ENCODE results near the gene CACNG6.

The CACNG6 gene

DNA sequence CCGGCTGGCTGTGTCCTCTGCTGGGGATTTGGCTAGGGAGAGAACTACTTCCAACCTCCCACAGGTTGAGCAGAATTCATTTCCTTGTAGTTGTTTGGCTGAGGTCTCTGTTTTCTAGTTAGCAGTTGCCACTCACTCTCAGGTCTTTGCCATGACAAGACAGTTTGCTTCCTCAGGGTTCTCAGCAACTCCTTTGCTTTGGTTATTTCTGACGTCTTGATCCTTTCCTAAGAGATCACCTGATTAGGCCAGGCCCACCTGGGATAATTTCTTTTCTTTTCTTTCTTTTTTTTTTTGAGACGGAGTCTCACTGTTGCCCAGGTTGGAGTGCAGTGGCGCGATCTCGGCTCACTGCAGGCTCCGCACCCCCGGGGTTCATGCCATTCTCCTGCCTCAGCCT is 38.1 kb upstream of the CACNG6 start:
- Histone ChIP-seq H3K27me3 (ENCODE audit: insufficient read depth, low read length) (peaks cover 18% of the 10 kb centered on the region), H3K4me1 (ENCODE audit: control insufficient read depth, insufficient read depth, low read length, unreplicated experiment) (peaks cover 2% of the 10 kb centered on the region), H2AFZ (ENCODE audit: low read length, unreplicated experiment) (no peak overlapping the region), H3K27ac (ENCODE audit: low read depth, low read length) (no peak overlapping the region), H3K4me3 (ENCODE audit: low read depth, low read length) (no peak overlapping the region), H3K79me2 (ENCODE audit: control insufficient read depth, insufficient read depth, low read length, unreplicated experiment) (no peaks in the 10 kb centered on the region), H3K36me3 (ENCODE audit: insufficient read depth, low read length) (no peaks in the 10 kb centered on the region)

GRCh38 chr19:53957448-53958167 is 33.8 kb upstream of the CACNG6 start:
- Histone ChIP-seq H3K36me3 (ENCODE audit: insufficient read depth, low read length) (no peaks in the 10 kb centered on the region), H3K4me3 (ENCODE audit: low read depth, low read length) (no peak overlapping the region), H3K27me3 (ENCODE audit: insufficient read depth, low read length) (peaks cover 22% of the 10 kb centered on the region), H3K79me2 (ENCODE audit: control insufficient read depth, insufficient read depth, low read length, unreplicated experiment) (peaks cover 3% of the 10 kb centered on the region), H3K27ac (ENCODE audit: low read depth, low read length) (no peak overlapping the region), H2AFZ (ENCODE audit: low read length, unreplicated experiment) (no peak overlapping the region), H3K4me1 (ENCODE audit: control insufficient read depth, insufficient read depth, low read length, unreplicated experiment) (peaks cover 6% of the 10 kb centered on the region)

DNA sequence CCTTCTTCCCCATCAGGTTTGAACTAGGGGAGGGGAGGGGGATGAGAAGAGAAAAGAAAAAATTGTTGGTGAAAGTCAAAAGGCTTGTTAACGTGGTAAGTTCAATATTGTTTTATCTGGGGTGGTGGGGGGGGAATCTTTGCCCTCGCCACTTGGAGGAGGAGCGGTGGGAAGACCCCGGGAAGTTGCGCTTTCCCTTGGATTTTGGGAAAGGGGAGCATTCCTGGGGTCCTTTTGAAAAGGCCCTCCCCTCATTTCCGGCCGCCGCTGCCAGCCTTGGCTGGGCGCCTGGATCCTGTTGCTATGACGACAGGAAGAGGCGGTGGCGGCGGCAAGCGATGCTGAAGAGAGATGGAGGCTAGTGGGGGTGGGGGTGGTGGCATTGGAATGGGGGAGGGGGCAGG is 33.3 kb upstream of the CACNG6 start:
- no peak overlapping the region for H3K27ac ChIP-seq (ENCODE audit: low read depth, low read length)
- H3K27me3 ChIP-seq (ENCODE audit: insufficient read depth, low read length), result peaks cover 22% of the 10 kb centered on the region
- no peak overlapping the region for H3K4me3 ChIP-seq (ENCODE audit: low read depth, low read length)

GRCh38 chr19:53958823-53959757 is 32.3 kb upstream of the CACNG6 start:
- H3K36me3 ChIP-seq (ENCODE audit: insufficient read depth, low read length), result no peaks in the 10 kb centered on the region
- H3K79me2 ChIP-seq (ENCODE audit: control insufficient read depth, insufficient read depth, low read length, unreplicated experiment), result peaks cover 3% of the 10 kb centered on the region
- H3K27me3 ChIP-seq (ENCODE audit: insufficient read depth, low read length), result peaks cover 22% of the 10 kb centered on the region
- H3K4me3 ChIP-seq (ENCODE audit: low read depth, low read length), result peak overlapping the region; percentile 69
- no peak overlapping the region for H2AFZ ChIP-seq (ENCODE audit: low read length, unreplicated experiment)
- no peak overlapping the region for H3K27ac ChIP-seq (ENCODE audit: low read depth, low read length)
- peaks cover 6% of the 10 kb centered on the region for H3K4me1 ChIP-seq (ENCODE audit: control insufficient read depth, insufficient read depth, low read length, unreplicated experiment)

More for the DNA sequence above, 33.3 kb upstream of the CACNG6 start:
- Histone ChIP-seq H3K4me1 (ENCODE audit: control insufficient read depth, insufficient read depth, low read length, unreplicated experiment) (peaks cover 6% of the 10 kb centered on the region), H3K36me3 (ENCODE audit: insufficient read depth, low read length) (no peaks in the 10 kb centered on the region), H3K79me2 (ENCODE audit: control insufficient read depth, insufficient read depth, low read length, unreplicated experiment) (peaks cover 3% of the 10 kb centered on the region), H2AFZ (ENCODE audit: low read length, unreplicated experiment) (no peak overlapping the region)

GRCh38 chr19:53960187-53960586 is 31.2 kb upstream of the CACNG6 start:
- H3K27ac ChIP-seq (ENCODE audit: low read depth, low read length), result peak overlapping the region; percentile 21; the same call in 1 of the 2 replicates
- no peak overlapping the region for H2AFZ ChIP-seq (ENCODE audit: low read length, unreplicated experiment)
- peaks cover 22% of the 10 kb centered on the region for H3K27me3 ChIP-seq (ENCODE audit: insufficient read depth, low read length)
- peaks cover 6% of the 10 kb centered on the region for H3K4me1 ChIP-seq (ENCODE audit: control insufficient read depth, insufficient read depth, low read length, unreplicated experiment)
- H3K36me3 ChIP-seq (ENCODE audit: insufficient read depth, low read length), result no peaks in the 10 kb centered on the region
- peak overlapping the region; percentile 69 for H3K4me3 ChIP-seq (ENCODE audit: low read depth, low read length)
- H3K79me2 ChIP-seq (ENCODE audit: control insufficient read depth, insufficient read depth, low read length, unreplicated experiment), result peaks cover 3% of the 10 kb centered on the region

- peak overlapping the region; percentile 69 for H3K4me3 ChIP-seq (ENCODE audit: low read depth, low read length)
- H3K4me1 ChIP-seq (ENCODE audit: control insufficient read depth, insufficient read depth, low read length, unreplicated experiment), result peaks cover 6% of the 10 kb centered on the region
- H2AFZ ChIP-seq (ENCODE audit: low read length, unreplicated experiment), result no peak overlapping the region
- peaks cover 3% of the 10 kb centered on the region for H3K79me2 ChIP-seq (ENCODE audit: control insufficient read depth, insufficient read depth, low read length, unreplicated experiment)
- no peaks in the 10 kb centered on the region for H3K36me3 ChIP-seq (ENCODE audit: insufficient read depth, low read length)
- H3K27ac ChIP-seq (ENCODE audit: low read depth, low read length), result peak overlapping the region; percentile 21; the same call in 1 of the 2 replicates
- H3K27me3 ChIP-seq (ENCODE audit: insufficient read depth, low read length), result peaks cover 22% of the 10 kb centered on the region
Observed at GRCh38 chr19:53960886-53961285, 30.6 kb upstream of the CACNG6 start.

- peak overlapping the region; percentile 69 for H3K4me3 ChIP-seq (ENCODE audit: low read depth, low read length)
- H3K27me3 ChIP-seq (ENCODE audit: insufficient read depth, low read length), result peaks cover 22% of the 10 kb centered on the region
Observed at GRCh38 chr19:53961523-53962356, 29.7 kb upstream of the CACNG6 start.

DNA sequence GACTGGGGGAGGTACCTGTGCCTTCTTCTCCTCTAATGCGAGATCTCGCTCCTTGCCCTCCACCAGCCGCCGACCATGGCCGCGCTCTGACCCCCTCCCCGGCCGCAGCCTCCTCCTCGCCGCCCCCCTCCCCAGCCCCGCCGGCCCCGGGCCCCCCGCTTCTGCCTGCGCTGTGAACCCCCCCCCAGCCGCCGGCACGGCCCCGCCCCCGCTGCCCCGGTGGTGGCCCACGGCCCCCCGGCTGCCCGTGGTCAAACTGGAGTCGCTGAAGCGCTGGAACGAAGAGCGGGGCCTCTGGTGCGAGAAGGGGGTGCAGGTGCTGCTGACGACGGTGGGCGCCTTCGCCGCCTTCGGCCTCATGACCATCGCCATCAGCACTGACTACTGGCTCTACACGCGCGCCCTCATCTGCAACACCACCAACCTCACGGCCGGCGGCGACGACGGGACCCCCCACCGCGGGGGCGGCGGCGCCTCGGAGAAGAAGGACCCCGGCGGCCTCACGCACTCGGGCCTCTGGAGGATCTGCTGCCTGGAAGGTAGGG is 28.5 kb upstream of the CACNG6 start, which contains the start of gene CACNG8:
TSS of gene CACNG8 (plus strand) at position 51 of the 545 bp plus-strand sequence.
- H3K36me3 ChIP-seq (ENCODE audit: insufficient read depth, low read length), result no peaks in the 10 kb centered on the region
- peaks cover 13% of the 10 kb centered on the region for H3K27me3 ChIP-seq (ENCODE audit: insufficient read depth, low read length)
- H3K4me1 ChIP-seq (ENCODE audit: control insufficient read depth, insufficient read depth, low read length, unreplicated experiment), result peaks cover 4% of the 10 kb centered on the region
- peak within 1 kb of the TSS; percentile 69 for H3K4me3 ChIP-seq (ENCODE audit: low read depth, low read length)
- peak within 1 kb of the TSS; percentile 57 for H2AFZ ChIP-seq (ENCODE audit: low read length, unreplicated experiment)
- no peak within 1 kb of the TSS for H3K27ac ChIP-seq (ENCODE audit: low read depth, low read length)
- peaks cover 3% of the 10 kb centered on the region for H3K79me2 ChIP-seq (ENCODE audit: control insufficient read depth, insufficient read depth, low read length, unreplicated experiment)

More at GRCh38 chr19:53961523-53962356, 29.7 kb upstream of the CACNG6 start:
- H3K4me1 ChIP-seq (ENCODE audit: control insufficient read depth, insufficient read depth, low read length, unreplicated experiment), result peaks cover 6% of the 10 kb centered on the region
- H3K36me3 ChIP-seq (ENCODE audit: insufficient read depth, low read length), result no peaks in the 10 kb centered on the region
- H3K79me2 ChIP-seq (ENCODE audit: control insufficient read depth, insufficient read depth, low read length, unreplicated experiment), result peaks cover 3% of the 10 kb centered on the region
- H2AFZ ChIP-seq (ENCODE audit: low read length, unreplicated experiment), result peak overlapping the region; percentile 57
- H3K27ac ChIP-seq (ENCODE audit: low read depth, low read length), result no peak overlapping the region

- Histone ChIP-seq H3K4me3 (ENCODE audit: low read depth, low read length) (no peak overlapping the region), H3K27me3 (ENCODE audit: insufficient read depth, low read length) (peaks cover 4% of the 10 kb centered on the region; the same call in 1 of the 2 replicates), H3K4me1 (ENCODE audit: control insufficient read depth, insufficient read depth, low read length, unreplicated experiment) (peaks cover 3% of the 10 kb centered on the region), H3K27ac (ENCODE audit: low read depth, low read length) (no peak overlapping the region), H3K36me3 (ENCODE audit: insufficient read depth, low read length) (no peaks in the 10 kb centered on the region), H2AFZ (ENCODE audit: low read length, unreplicated experiment) (no peak overlapping the region), H3K79me2 (ENCODE audit: control insufficient read depth, insufficient read depth, low read length, unreplicated experiment) (no peaks in the 10 kb centered on the region)
Observed at GRCh38 chr19:53965091-53965490, 26.3 kb upstream of the CACNG6 start.

DNA sequence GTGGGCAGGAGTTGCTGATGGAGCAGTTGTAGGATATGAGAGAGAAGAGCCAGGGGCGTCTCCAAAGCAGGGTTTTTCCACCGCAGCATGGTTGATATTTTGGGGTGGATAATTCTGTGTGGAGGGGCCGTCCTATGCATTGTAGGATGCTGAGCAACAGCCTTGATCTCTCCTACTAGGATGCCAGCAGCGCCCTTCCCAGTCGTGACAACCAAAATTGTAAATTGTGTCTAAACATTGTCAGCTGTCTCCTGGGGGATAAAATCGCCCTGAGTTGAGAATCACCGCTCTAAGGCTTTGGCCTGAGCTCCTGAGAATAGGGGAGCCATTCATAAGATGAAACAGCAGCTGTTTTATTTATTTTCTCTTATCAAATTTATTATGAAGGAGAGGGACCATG is 24.5 kb upstream of the CACNG6 start:
- Histone ChIP-seq H3K36me3 (ENCODE audit: insufficient read depth, low read length) (no peaks in the 10 kb centered on the region), H2AFZ (ENCODE audit: low read length, unreplicated experiment) (no peak overlapping the region), H3K4me1 (ENCODE audit: control insufficient read depth, insufficient read depth, low read length, unreplicated experiment) (no peaks in the 10 kb centered on the region), H3K4me3 (ENCODE audit: low read depth, low read length) (no peak overlapping the region), H3K27me3 (ENCODE audit: insufficient read depth, low read length) (no peaks in the 10 kb centered on the region), H3K79me2 (ENCODE audit: control insufficient read depth, insufficient read depth, low read length, unreplicated experiment) (no peaks in the 10 kb centered on the region), H3K27ac (ENCODE audit: low read depth, low read length) (no peak overlapping the region)

Data from ACC112 (cell line).